Activated CD8-positive, alpha-beta T cell treated with anti-CD3 and anti-CD28 coated beads for 36 hours (primary cell): Measurements from ENCODE around the gene CDHR3. TPM values are rescaled to one million over a fixed set of nuclear protein-coding genes. Genes with fewer than 3 reads are reported as not detected.

Experiments
- ATAC-seq: fragments of 200-7000 bp; cut with Tn5 transposase; one replicate; pipeline ENCODE4 v1.10.0; 2021; ENCODE audit warnings: mild to moderate bottlenecking, moderate library complexity
- CTCF ChIA-PET: fragments of 350-600 bp; sonication (Branson Sonifier 250); formaldehyde crosslinking; loops from one replicate; lab custom pipeline; 2021; ENCODE audit warnings: antibody characterized with exemption; lab: Charles Lee
- POLR2A ChIA-PET: fragments of 350-600 bp; sonication (Branson Sonifier 250); formaldehyde crosslinking; loops from one replicate; lab custom pipeline; 2021; ENCODE audit warnings: antibody characterized with exemption; lab: Charles Lee
- DNase-seq: peaks from one replicate; pipeline ENCODE4 v3.0.0-alpha.2; 2020
- H3K27ac Mint-ChIP-seq: one replicate; pipeline ENCODE4 v1.8.0; 2021; ENCODE audit warnings: mild to moderate bottlenecking, mixed read lengths
- H3K27me3 Mint-ChIP-seq: one replicate; pipeline ENCODE4 v1.8.0; 2021; ENCODE audit warnings: mixed read lengths
- H3K36me3 Mint-ChIP-seq: one replicate; pipeline ENCODE4 v1.8.0; 2021; ENCODE audit warnings: low read depth, mixed read lengths
- H3K4me1 Mint-ChIP-seq: one replicate; pipeline ENCODE4 v1.8.0; 2021; ENCODE audit warnings: low read depth, mixed read lengths
- H3K4me3 Mint-ChIP-seq: one replicate; pipeline ENCODE4 v1.8.0; 2021; ENCODE audit warnings: mild to moderate bottlenecking, moderate library complexity, mixed read lengths
- H3K9me3 Mint-ChIP-seq: one replicate; pipeline ENCODE4 v1.8.0; 2021; ENCODE audit warnings: mixed read lengths
- CTCF ChIP-seq: fragments of 200-600 bp; IDR thresholded peaks from one replicate; pipeline ENCODE4 v1.8.0; 2022; ENCODE audit warnings: antibody characterized with exemption, mild to moderate bottlenecking
- intact Hi-C: fragments of 100-400 bp; cut with micrococcal nuclease; formaldehyde crosslinking; loops from one replicate; pipeline ENCODE4 v1.10.0; 2022
- total RNA-seq, 2 experiments: library from RNA; stranded (reverse); gene quantifications; one replicate each; pipeline ENCODE4 v1.2.3, GENCODE V29; 2021

CDHR3 gene
- total RNA-seq, 2 experiments from 2014 or later: 0.58 to 0.74 TPM

GRCh38 chr7:106068538-106068961 is 105.5 kb downstream of the CDHR3 start:
- ATAC-seq: no peak

GRCh38 chr7:106068986-106069385 is 105.9 kb downstream of the CDHR3 start:
- ATAC-seq (no peak), DNase-seq (no peak)
- H3K9me3 Mint-ChIP-seq: no peaks in the 10 kb centered on the region
- no peaks in the 10 kb centered on the region for H3K27me3 Mint-ChIP-seq
- H3K27ac Mint-ChIP-seq: no peak overlapping the region
- ChIA-PET CTCF (interaction anchor here (0.8 to 1.5 kb wide), 2 partner anchors 12 to 25 kb away, joined by 3 read pairs; no protein-coding TSS in a partner anchor), POLR2A (interaction anchor here (0.7 to 1.0 kb wide), 2 partner anchors 34 to 98 kb away, joined by 3 to 4 read pairs; no protein-coding TSS in a partner anchor)
- H3K4me1 Mint-ChIP-seq: peaks cover 46% of the 10 kb centered on the region
- TF ChIP-seq CTCF: no peak
- H3K36me3 Mint-ChIP-seq: no peaks in the 10 kb centered on the region
- intact Hi-C loops: no loop called here
- no peak overlapping the region for H3K4me3 Mint-ChIP-seq

More at GRCh38 chr7:106068538-106068961, 105.5 kb downstream of the CDHR3 start:
- no peak overlapping the region for H3K4me3 Mint-ChIP-seq
- no peak for DNase-seq
- intact Hi-C loops: no loop called here
- POLR2A ChIA-PET: interaction anchor here (0.5 to 1.0 kb wide), 4 partner anchors 35 to 551 kb away, joined by 3 to 4 read pairs (median 3); no protein-coding TSS in a partner anchor
- peak overlapping the region; percentile 11 for H3K27ac Mint-ChIP-seq
- no peaks in the 10 kb centered on the region for H3K36me3 Mint-ChIP-seq
- TF ChIP-seq CTCF: no peak
- H3K27me3 Mint-ChIP-seq: no peaks in the 10 kb centered on the region
- H3K4me1 Mint-ChIP-seq: peaks cover 46% of the 10 kb centered on the region
- H3K9me3 Mint-ChIP-seq: no peaks in the 10 kb centered on the region
- CTCF ChIA-PET: interaction anchor here (0.8 to 1.7 kb wide), 3 partner anchors 12 to 85 kb away, joined by 3 to 6 read pairs (median 3); no protein-coding TSS in a partner anchor

- no peaks in the 10 kb centered on the region for H3K27me3 Mint-ChIP-seq
- H3K4me1 Mint-ChIP-seq: peaks cover 49% of the 10 kb centered on the region
- no peak for DNase-seq
- TF ChIP-seq CTCF: no peak
- no peak for ATAC-seq
- CTCF ChIA-PET: interaction anchor here (1.5 to 4.5 kb wide), 3 partner anchors 11 to 98 kb away, joined by 3 to 50 read pairs (median 5); no protein-coding TSS in a partner anchor
- no peak overlapping the region for H3K4me3 Mint-ChIP-seq
- H3K9me3 Mint-ChIP-seq: no peaks in the 10 kb centered on the region
- POLR2A ChIA-PET: interaction anchor here (3.0 kb wide), 1 partner anchor 12 kb away, joined by 17 read pairs; no protein-coding TSS in a partner anchor
- H3K36me3 Mint-ChIP-seq: no peaks in the 10 kb centered on the region
- intact Hi-C loops: loop anchor here (2.0 kb wide), 1 partner anchor 41 kb away; no protein-coding TSS in a partner anchor
- peak overlapping the region; percentile 36 for H3K27ac Mint-ChIP-seq
Measured at GRCh38 chr7:106069471-106070200, 106.6 kb downstream of the CDHR3 start.

GRCh38 chr7:106070201-106070551 is 107.1 kb downstream of the CDHR3 start:
- ATAC-seq (no peak), DNase-seq (no peak)
- no peaks in the 10 kb centered on the region for H3K27me3 Mint-ChIP-seq
- no peak for TF ChIP-seq CTCF
- H3K36me3 Mint-ChIP-seq: no peaks in the 10 kb centered on the region
- peaks cover 50% of the 10 kb centered on the region for H3K4me1 Mint-ChIP-seq
- H3K9me3 Mint-ChIP-seq: no peaks in the 10 kb centered on the region
- H3K4me3 Mint-ChIP-seq: no peak overlapping the region
- POLR2A ChIA-PET: interaction anchor here (2.3 to 3.0 kb wide), 2 partner anchors 13 to 40 kb away, joined by 14 to 17 read pairs; no protein-coding TSS in a partner anchor
- intact Hi-C loops: loop anchor here (2.0 kb wide), 1 partner anchor 41 kb away; no protein-coding TSS in a partner anchor
- peak overlapping the region; percentile 36 for H3K27ac Mint-ChIP-seq
- CTCF ChIA-PET: interaction anchor here (1.5 to 4.5 kb wide), 3 partner anchors 11 to 97 kb away, joined by 3 to 50 read pairs (median 5); no protein-coding TSS in a partner anchor
